GM18517 (cell line): Measurements from ENCODE around the gene PRODH2.
A peak's percentile ranks its signal among the peaks of the same experiment; 100 is the strongest.
"Not testable (repeated sequence)": the region's sequence is repeated elsewhere in the genome, so short reads cannot be mapped to it uniquely, and the experiment has no call there.

Experiments used
- ATAC-seq: cut with Tn5 transposase; IDR thresholded peaks from one replicate; pipeline ENCODE4 v1.9.1; 2021; ENCODE audit warnings: mild to moderate bottlenecking, moderate library complexity; ENCODE audit not compliant: unreplicated experiment

PRODH2 gene

GRCh38 chr19:35783469-35784434, 28.9 kb downstream of the PRODH2 start:
- no peak for ATAC-seq

GRCh38 chr19:35782589-35782988, 30.1 kb downstream of the PRODH2 start:
- no peak for ATAC-seq

GRCh38 chr19:35781650-35782049, 31.0 kb downstream of the PRODH2 start:
- no peak for ATAC-seq

- no peak for ATAC-seq
These were observed 31.9 kb downstream of the PRODH2 start for GRCh38 chr19:35780717-35781116.

GRCh38 chr19:35780058-35780457, 32.6 kb downstream of the PRODH2 start:
- ATAC-seq = no peak

GRCh38 chr19:35779033-35779432, 33.6 kb downstream of the PRODH2 start:
- ATAC-seq = no peak

GRCh38 chr19:35777961-35778360, 34.7 kb downstream of the PRODH2 start:
- ATAC-seq = no peak

- ATAC-seq = no peak
These were observed 35.4 kb downstream of the PRODH2 start for GRCh38 chr19:35777086-35777841.

- ATAC-seq = no peak
These were observed 36.4 kb downstream of the PRODH2 start for GRCh38 chr19:35776102-35776788.

- peak; percentile 86 for ATAC-seq
These were observed 37.1 kb downstream of the PRODH2 start, which contains the start of gene ARHGAP33 for GRCh38 chr19:35775298-35776101. Gene ARHGAP33, plus strand, starts transcription at chr19:35775564. Its CDS starts 95 bp downstream, at chr19:35775659.

- peak; percentile 12 for ATAC-seq
These were observed 37.7 kb downstream of the PRODH2 start for GRCh38 chr19:35775046-35775297.

GRCh38 chr19:35774274-35775045, 38.2 kb downstream of the PRODH2 start:
- no peak for ATAC-seq

GRCh38 chr19:35773020-35773806, 39.4 kb downstream of the PRODH2 start:
- no peak for ATAC-seq

- not testable (repeated sequence) for ATAC-seq
These were observed 40.3 kb downstream of the PRODH2 start for GRCh38 chr19:35772362-35772761.

GRCh38 chr19:35768082-35768421, 44.6 kb downstream of the PRODH2 start:
- no peak for ATAC-seq

- ATAC-seq = no peak
These were observed 45.2 kb downstream of the PRODH2 start for GRCh38 chr19:35767288-35768081.

GRCh38 chr19:35766571-35767104, 46.0 kb downstream of the PRODH2 start:
- no peak for ATAC-seq
